GM12878 (cell line): Measurements from ENCODE around the gene SPATA6. TPM values are rescaled to one million over a fixed set of nuclear protein-coding genes. Genes with fewer than 3 reads are reported as not detected.

Experiments
- ATAC-seq: fragments of 200-7000 bp; cut with Tn5 transposase; 3 replicates; pipeline ENCODE4 v1.9.1; 2020; ENCODE audit warnings: mild to moderate bottlenecking, moderate library complexity
- BruUV-seq: library from RNA; stranded (reverse); fragments of 400-500 nt; replicated peaks from 2 replicates; lab custom pipeline; 2021; lab: Mats Ljungman, UMichigan
- CTCF ChIA-PET: fragments of 300-600 bp; sonication (Branson Sonifier 250); formaldehyde crosslinking; extraction: SDS; loops from one replicate; lab custom pipeline; 2021; ENCODE audit warnings: inconsistent platforms; lab: Yijun Ruan, JAX
- POLR2A ChIA-PET: fragments of 350-600 bp; formaldehyde crosslinking; extraction: SDS; loops from one replicate; lab custom pipeline; 2021; ENCODE audit warnings: inconsistent platforms; lab: Charles Lee
- RAD21 ChIA-PET: fragments of 300-600 bp; sonication (Branson Sonifier 250); formaldehyde crosslinking; loops from one replicate; lab custom pipeline; 2023; ENCODE audit warnings: antibody characterized with exemption; ENCODE audit not compliant: unreplicated experiment; lab: Charles Lee
- SMC1A ChIA-PET: fragments of 300-600 bp; sonication (Branson Sonifier 250); formaldehyde crosslinking; loops from one replicate; lab custom pipeline; 2023; ENCODE audit not compliant: unreplicated experiment, uncharacterized antibody; lab: Charles Lee
- DNase-seq: peaks from one replicate; pipeline ENCODE4 v3.0.0-alpha.2; 2011; ENCODE audit warnings: low read depth, low spot score
- FAIRE-seq: peaks from 3 replicates; lab custom pipeline; 2011; peaks lifted over from hg19 to GRCh38; lab: Jason Lieb, UNC
- H2AFZ ChIP-seq: 2 replicates; pipeline ENCODE4 v1.6.0; 2011; ENCODE audit warnings: low read depth, low read length, control low read depth; ENCODE audit not compliant: control insufficient read depth
- H3K27ac ChIP-seq: 2 replicates; pipeline ENCODE4 v1.5.1; 2011; ENCODE audit warnings: control low read depth; ENCODE audit not compliant: control insufficient read depth, insufficient read depth
- H3K27me3 ChIP-seq, 2 experiments: replicated peaks in 1 of 2; 2 replicates each; pipeline versions ENCODE4 v1.6.0 to v1.6.1; 2011; ENCODE audit warnings: low read length in 1 of 2; ENCODE audit not compliant: control insufficient read depth in 2 of 2, insufficient read depth in 2 of 2
- H3K36me3 ChIP-seq, 2 experiments: 2 replicates each; pipeline ENCODE4 v1.5.1; 2011; ENCODE audit warnings: low read length in 1 of 2; ENCODE audit not compliant: control insufficient read depth in 2 of 2, insufficient read depth in 2 of 2
- H3K4me1 ChIP-seq: 2 replicates; pipeline ENCODE4 v1.6.1; 2011; ENCODE audit warnings: mild to moderate bottlenecking, low read length, moderate library complexity, mixed read lengths; ENCODE audit not compliant: control insufficient read depth, insufficient read depth
- H3K4me2 ChIP-seq: 2 replicates; pipeline ENCODE4 v1.6.0; 2011; ENCODE audit warnings: control low read depth; ENCODE audit not compliant: control insufficient read depth, insufficient read depth
- H3K4me3 ChIP-seq: fragments of 200-600 bp; sonication (generic); 2 replicates; pipeline ENCODE4 v1.5.1; 2016
- H3K79me2 ChIP-seq: 2 replicates; pipeline ENCODE4 v1.6.0; 2011; ENCODE audit warnings: low read length; ENCODE audit not compliant: control insufficient read depth, insufficient read depth
- H3K9ac ChIP-seq: 2 replicates; pipeline ENCODE4 v1.8.0; 2011; ENCODE audit warnings: low read length, control low read depth, mixed read lengths; ENCODE audit not compliant: control insufficient read depth, insufficient read depth
- H3K9me3 ChIP-seq: replicated peaks from 3 replicates; pipeline ENCODE4 v1.5.1; 2011; ENCODE audit warnings: mild to moderate bottlenecking, low read length; ENCODE audit not compliant: control insufficient read depth, insufficient read depth
- H4K20me1 ChIP-seq: 2 replicates; pipeline ENCODE4 v1.6.0; 2011; ENCODE audit not compliant: control insufficient read depth, insufficient read depth
- ATF7 ChIP-seq: fragments of 450-650 bp; IDR thresholded peaks from 2 replicates; pipeline ENCODE4 v1.6.1; 2016; ENCODE audit warnings: low read depth, mild to moderate bottlenecking
- GATAD2B ChIP-seq: fragments of 450-650 bp; conservative IDR thresholded peaks from 2 replicates; pipeline ENCODE4 v1.6.1; 2017; ENCODE audit warnings: low read depth, mild to moderate bottlenecking, moderate library complexity
- MEF2A ChIP-seq: IDR thresholded peaks from 2 replicates; pipeline ENCODE4 v1.6.1; 2011; ENCODE audit warnings: low read depth, mild to moderate bottlenecking, low read length, moderate library complexity; ENCODE audit not compliant: insufficient read depth
- POLR2AphosphoS2 ChIP-seq: IDR thresholded peaks from 2 replicates; pipeline ENCODE4 v1.6.1; 2011; ENCODE audit warnings: low read depth, mild to moderate bottlenecking, low read length, improper control_type of control experiment, moderate library complexity
- SMAD1 ChIP-seq: fragments of 450-650 bp; IDR thresholded peaks from 2 replicates; pipeline ENCODE4 v1.6.1; 2018; ENCODE audit warnings: mild to moderate bottlenecking, low read depth; ENCODE audit not compliant: partially characterized antibody
- SMARCA5 ChIP-seq: fragments of 450-650 bp; IDR thresholded peaks from 2 replicates; pipeline ENCODE4 v1.6.1; 2017; ENCODE audit warnings: mild to moderate bottlenecking
- SRF ChIP-seq, 2 experiments: IDR thresholded peaks; 2 replicates each; pipeline ENCODE4 v1.6.1; 2011; ENCODE audit warnings: low read depth in 2 of 2, low read length in 2 of 2, mild to moderate bottlenecking in 1 of 2, moderate library complexity in 1 of 2
- ZNF24 ChIP-seq: fragments of 450-650 bp; IDR thresholded peaks from 2 replicates; pipeline ENCODE4 v1.6.1; 2017; ENCODE audit warnings: antibody characterized with exemption, mild to moderate bottlenecking
- ZNF274 ChIP-seq: IDR thresholded peaks from one replicate; pipeline ENCODE4 v1.8.0; 2011; ENCODE audit not compliant: insufficient read length, insufficient read depth
- ZNF384 ChIP-seq: IDR thresholded peaks from 2 replicates; pipeline ENCODE4 v1.6.1; 2012; ENCODE audit warnings: low read depth, mild to moderate bottlenecking, low read length, improper control_type of control experiment, borderline replicate concordance
- WGBS: methylation state at CpG from one replicate; pipeline ENCODE4 v1.1.6; 2016; ENCODE audit warnings: low lambda C conversion rate; ENCODE audit not compliant: insufficient replicate concordance, insufficient coverage; ENCODE audit errors: missing lambda C conversion rate; 5-methylcytosine and 5-hydroxymethylcytosine counted together
- in situ Hi-C: fragments of 300-500 bp; cut with MboI; formaldehyde crosslinking; loops from 9 replicates; pipeline ENCODE4 v1.14.3; 2018; ENCODE audit warnings: mixed read lengths
- intact Hi-C: fragments of 100-400 bp; cut with micrococcal nuclease; formaldehyde crosslinking; loops from one replicate; pipeline ENCODE4 v1.14.2; 2022; ENCODE audit not compliant: unreplicated experiment
- polyA plus RNA-seq, 11 experiments: library from polyadenylated mRNA; depleted of rRNA in 4 of 11; unstranded in 6 of 11; stranded (reverse) in 5 of 11; fragments of >200 nt; fragmentation: Nextera tagmentation in 4 of 11; fragmentation: Illumina TruSeq in 1 of 11; extraction: Ambion mirVana in 4 of 11; extraction: Trizol in 1 of 11; gene quantifications; 1 replicate in 1 of 11; 2 replicates in 10 of 11; pipeline versions ENCODE4 v1.2.1 to v1.2.3, GENCODE V29; 2011 to 2016; ENCODE audit warnings: inconsistent platforms in 2 of 11, missing spikeins in 2 of 11, low read depth in 1 of 11
- total RNA-seq, 4 experiments: library from RNA; depleted of rRNA in 3 of 4; stranded (reverse); fragments of >200 nt in 3 of 4; fragmentation: Illumina TruSeq in 1 of 4; extraction: Trizol in 1 of 4; gene quantifications; 2 replicates each; pipeline versions ENCODE4 v1.2.1 to v1.2.3, GENCODE V29; 2013 to 2021
- TF ChIP-seq, protein P1 (sequence below): IDR thresholded peaks from 2 replicates; pipeline ENCODE4 v1.6.1; 2011; ENCODE audit warnings: low read depth, mild to moderate bottlenecking, low read length, moderate library complexity, borderline replicate concordance; ENCODE audit errors: extremely low read depth
- TF ChIP-seq, protein P2 (sequence below): IDR thresholded peaks from 2 replicates; pipeline ENCODE4 v1.6.1; 2012; ENCODE audit warnings: low read depth, low read length, improper control_type of control experiment
- TF ChIP-seq, protein P3 (sequence below): IDR thresholded peaks from 2 replicates; pipeline ENCODE4 v1.6.1; 2012; ENCODE audit warnings: low read depth, low read length, improper control_type of control experiment
- TF ChIP-seq, protein P4 (sequence below): fragments of 450-650 bp; IDR thresholded peaks from 2 replicates; pipeline ENCODE4 v1.6.1; 2017; ENCODE audit warnings: mild to moderate bottlenecking, low read depth, inconsistent platforms; ENCODE audit not compliant: poor library complexity, severe bottlenecking
- TF ChIP-seq, protein P5 (sequence below): fragments of 450-650 bp; IDR thresholded peaks from 2 replicates; pipeline ENCODE4 v1.6.1; 2017; ENCODE audit warnings: low read depth, mild to moderate bottlenecking, moderate library complexity

Gene SPATA6
- total and polyA plus RNA-seq, 10 of the 15 experiments (the other 5 are each of a cell fraction or from before 2014, with no cell fraction given), result 0.29 TPM; not detected in 9

DNA sequence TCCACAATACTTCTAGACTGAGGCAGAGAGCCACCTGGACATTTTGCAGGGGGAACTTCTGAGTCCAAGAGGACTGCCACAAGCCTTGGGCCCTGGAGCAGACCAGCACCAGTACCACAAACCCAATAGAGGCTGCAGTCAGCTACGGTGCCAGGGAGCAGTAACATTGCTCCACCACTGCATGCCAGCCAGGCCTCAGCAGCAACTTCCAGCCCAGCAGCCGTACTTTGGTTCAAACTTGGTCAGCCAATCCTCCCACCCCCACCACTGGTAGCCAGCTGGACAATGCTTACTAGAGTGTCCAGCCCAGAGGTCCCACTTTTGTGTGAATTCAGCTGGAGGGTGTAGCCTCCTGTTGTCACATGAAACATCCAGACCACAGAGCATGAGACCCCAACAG is 142.1 kb downstream of the SPATA6 start:
- 0% methylated on average over 2 of the region's 2 CpGs for WGBS
- H3K4me2 ChIP-seq, result no peak overlapping the region
- no peak for FAIRE-seq
- no peaks in the 10 kb centered on the region for H3K79me2 ChIP-seq
- no peaks in the 10 kb centered on the region for H4K20me1 ChIP-seq
- no peak overlapping the region for H3K27ac ChIP-seq
- intact Hi-C loops (no loop called here), in situ Hi-C loops (no loop called here)
- no peaks in the 10 kb centered on the region for H3K9me3 ChIP-seq
- no peak for TF ChIP-seq SRF (IDR thresholded peaks at IDR 0.05; ENCODE audit: low read depth in 2 of 2, low read length in 2 of 2)
- no peak for TF ChIP-seq ATF7
- TF ChIP-seq MEF2A, result no peak
- TF ChIP-seq ZNF274, result no peak
- TF ChIP-seq SMARCA5, result no peak
- no peak for TF ChIP-seq ZNF24
- TF ChIP-seq POLR2AphosphoS2, result no peak
- TF ChIP-seq, protein P1, sequence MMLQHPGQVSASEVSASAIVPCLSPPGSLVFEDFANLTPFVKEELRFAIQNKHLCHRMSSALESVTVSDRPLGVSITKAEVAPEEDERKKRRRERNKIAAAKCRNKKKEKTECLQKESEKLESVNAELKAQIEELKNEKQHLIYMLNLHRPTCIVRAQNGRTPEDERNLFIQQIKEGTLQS, result no peak
- TF ChIP-seq, protein P2, sequence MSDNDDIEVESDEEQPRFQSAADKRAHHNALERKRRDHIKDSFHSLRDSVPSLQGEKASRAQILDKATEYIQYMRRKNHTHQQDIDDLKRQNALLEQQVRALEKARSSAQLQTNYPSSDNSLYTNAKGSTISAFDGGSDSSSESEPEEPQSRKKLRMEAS, result no peak
- TF ChIP-seq, protein P3, sequence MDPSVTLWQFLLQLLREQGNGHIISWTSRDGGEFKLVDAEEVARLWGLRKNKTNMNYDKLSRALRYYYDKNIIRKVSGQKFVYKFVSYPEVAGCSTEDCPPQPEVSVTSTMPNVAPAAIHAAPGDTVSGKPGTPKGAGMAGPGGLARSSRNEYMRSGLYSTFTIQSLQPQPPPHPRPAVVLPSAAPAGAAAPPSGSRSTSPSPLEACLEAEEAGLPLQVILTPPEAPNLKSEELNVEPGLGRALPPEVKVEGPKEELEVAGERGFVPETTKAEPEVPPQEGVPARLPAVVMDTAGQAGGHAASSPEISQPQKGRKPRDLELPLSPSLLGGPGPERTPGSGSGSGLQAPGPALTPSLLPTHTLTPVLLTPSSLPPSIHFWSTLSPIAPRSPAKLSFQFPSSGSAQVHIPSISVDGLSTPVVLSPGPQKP, result no peak
- TF ChIP-seq, protein P4, sequence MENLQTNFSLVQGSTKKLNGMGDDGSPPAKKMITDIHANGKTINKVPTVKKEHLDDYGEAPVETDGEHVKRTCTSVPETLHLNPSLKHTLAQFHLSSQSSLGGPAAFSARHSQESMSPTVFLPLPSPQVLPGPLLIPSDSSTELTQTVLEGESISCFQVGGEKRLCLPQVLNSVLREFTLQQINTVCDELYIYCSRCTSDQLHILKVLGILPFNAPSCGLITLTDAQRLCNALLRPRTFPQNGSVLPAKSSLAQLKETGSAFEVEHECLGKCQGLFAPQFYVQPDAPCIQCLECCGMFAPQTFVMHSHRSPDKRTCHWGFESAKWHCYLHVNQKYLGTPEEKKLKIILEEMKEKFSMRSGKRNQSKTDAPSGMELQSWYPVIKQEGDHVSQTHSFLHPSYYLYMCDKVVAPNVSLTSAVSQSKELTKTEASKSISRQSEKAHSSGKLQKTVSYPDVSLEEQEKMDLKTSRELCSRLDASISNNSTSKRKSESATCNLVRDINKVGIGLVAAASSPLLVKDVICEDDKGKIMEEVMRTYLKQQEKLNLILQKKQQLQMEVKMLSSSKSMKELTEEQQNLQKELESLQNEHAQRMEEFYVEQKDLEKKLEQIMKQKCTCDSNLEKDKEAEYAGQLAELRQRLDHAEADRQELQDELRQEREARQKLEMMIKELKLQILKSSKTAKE, result no peak
- TF ChIP-seq GATAD2B, result no peak
- no peak for TF ChIP-seq SMAD1
- TF ChIP-seq ZNF384, result no peak
- TF ChIP-seq, protein P5, sequence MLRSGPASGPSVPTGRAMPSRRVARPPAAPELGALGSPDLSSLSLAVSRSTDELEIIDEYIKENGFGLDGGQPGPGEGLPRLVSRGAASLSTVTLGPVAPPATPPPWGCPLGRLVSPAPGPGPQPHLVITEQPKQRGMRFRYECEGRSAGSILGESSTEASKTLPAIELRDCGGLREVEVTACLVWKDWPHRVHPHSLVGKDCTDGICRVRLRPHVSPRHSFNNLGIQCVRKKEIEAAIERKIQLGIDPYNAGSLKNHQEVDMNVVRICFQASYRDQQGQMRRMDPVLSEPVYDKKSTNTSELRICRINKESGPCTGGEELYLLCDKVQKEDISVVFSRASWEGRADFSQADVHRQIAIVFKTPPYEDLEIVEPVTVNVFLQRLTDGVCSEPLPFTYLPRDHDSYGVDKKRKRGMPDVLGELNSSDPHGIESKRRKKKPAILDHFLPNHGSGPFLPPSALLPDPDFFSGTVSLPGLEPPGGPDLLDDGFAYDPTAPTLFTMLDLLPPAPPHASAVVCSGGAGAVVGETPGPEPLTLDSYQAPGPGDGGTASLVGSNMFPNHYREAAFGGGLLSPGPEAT, result no peak
- TF ChIP-seq, all 136 proteins: peak for 0
- CTCF ChIA-PET, result interaction anchor here (0.6 kb wide), 1 partner anchor 200 kb away, joined by 3 read pairs; no protein-coding TSS in a partner anchor
- Histone ChIP-seq H3K4me1 (no peaks in the 10 kb centered on the region), H3K4me3 (no peak overlapping the region), H2AFZ (no peak overlapping the region), H3K36me3 (no peaks in the 10 kb centered on the region), H3K27me3 (no peaks in the 10 kb centered on the region), H3K9ac (no peak overlapping the region)
- DNase-seq (no peak), ATAC-seq (no peak)
- POLR2A ChIA-PET, result no interaction called here
- SMC1A ChIA-PET, result no interaction called here
- RAD21 ChIA-PET, result no interaction called here
- no TSS peak for BruUV-seq
